Measurements from ENCODE around the gene CD81.

The CD81 gene

DNA sequence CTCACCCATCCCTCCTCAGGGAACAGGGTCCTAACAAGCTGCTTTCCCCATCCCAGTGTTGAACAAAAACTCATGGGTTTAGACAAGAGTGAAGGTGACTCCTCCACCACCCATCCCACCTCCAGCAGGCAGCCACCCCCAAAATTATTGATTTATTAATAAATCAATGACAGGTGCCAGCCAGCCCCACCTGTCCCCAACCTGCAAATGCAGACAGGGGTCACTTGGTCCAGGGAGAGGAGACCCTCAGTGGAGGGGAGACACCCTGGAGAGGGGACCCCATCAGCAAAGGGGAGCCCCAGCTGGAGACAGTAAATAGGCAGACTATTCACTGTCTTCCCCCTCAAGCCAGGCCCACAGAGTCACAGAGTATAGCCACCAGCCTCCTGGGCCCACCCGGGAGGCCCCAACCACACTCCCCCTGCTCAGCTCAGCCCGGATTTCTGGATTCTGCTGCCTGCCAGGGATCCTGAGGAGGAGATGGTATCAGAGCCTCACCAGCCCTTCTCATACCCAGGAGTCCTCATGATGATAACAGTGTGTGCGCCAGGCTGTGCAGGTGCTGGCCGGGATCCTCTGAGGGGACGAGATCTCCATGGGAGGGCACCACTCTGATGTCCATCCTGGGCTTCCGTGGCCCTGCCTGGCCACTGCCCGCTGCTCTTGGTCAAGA is 8.8 kb upstream of the CD81 start:
- no peak overlapping the region for H3K9ac ChIP-seq (ENCODE audit: low read depth, low read length, poor library complexity, severe bottlenecking)
- no peaks in the 10 kb centered on the region for H4K20me1 ChIP-seq (ENCODE audit: insufficient read depth, low read length, poor library complexity, severe bottlenecking)
- no peaks in the 10 kb centered on the region for H3F3A ChIP-seq (ENCODE audit: low read depth)
- H3K9me2 ChIP-seq (replicated peaks; ENCODE audit: low read depth, low read length): no peaks in the 10 kb centered on the region
- TF ChIP-seq EZH2phosphoT487 (IDR thresholded peaks at IDR 0.05; ENCODE audit: borderline replicate concordance): no peak
- TF ChIP-seq, protein P1, sequence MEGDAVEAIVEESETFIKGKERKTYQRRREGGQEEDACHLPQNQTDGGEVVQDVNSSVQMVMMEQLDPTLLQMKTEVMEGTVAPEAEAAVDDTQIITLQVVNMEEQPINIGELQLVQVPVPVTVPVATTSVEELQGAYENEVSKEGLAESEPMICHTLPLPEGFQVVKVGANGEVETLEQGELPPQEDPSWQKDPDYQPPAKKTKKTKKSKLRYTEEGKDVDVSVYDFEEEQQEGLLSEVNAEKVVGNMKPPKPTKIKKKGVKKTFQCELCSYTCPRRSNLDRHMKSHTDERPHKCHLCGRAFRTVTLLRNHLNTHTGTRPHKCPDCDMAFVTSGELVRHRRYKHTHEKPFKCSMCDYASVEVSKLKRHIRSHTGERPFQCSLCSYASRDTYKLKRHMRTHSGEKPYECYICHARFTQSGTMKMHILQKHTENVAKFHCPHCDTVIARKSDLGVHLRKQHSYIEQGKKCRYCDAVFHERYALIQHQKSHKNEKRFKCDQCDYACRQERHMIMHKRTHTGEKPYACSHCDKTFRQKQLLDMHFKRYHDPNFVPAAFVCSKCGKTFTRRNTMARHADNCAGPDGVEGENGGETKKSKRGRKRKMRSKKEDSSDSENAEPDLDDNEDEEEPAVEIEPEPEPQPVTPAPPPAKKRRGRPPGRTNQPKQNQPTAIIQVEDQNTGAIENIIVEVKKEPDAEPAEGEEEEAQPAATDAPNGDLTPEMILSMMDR (conservative IDR thresholded peaks at IDR 0.05; ENCODE audit: low read length): no peak
- H3K4me3 ChIP-seq (ENCODE audit: low read length, poor library complexity, severe bottlenecking): no peak overlapping the region
- no peak overlapping the region for H2AFZ ChIP-seq (ENCODE audit: low read length)
- H3K9me3 ChIP-seq (ENCODE audit: insufficient read depth, low read depth, low read length): no peaks in the 10 kb centered on the region
- no peaks in the 10 kb centered on the region for H3K79me2 ChIP-seq (ENCODE audit: insufficient read depth, low read length)
- no peaks in the 10 kb centered on the region for H3K27me3 ChIP-seq (ENCODE audit: insufficient read depth, low read length, poor library complexity, severe bottlenecking)
- no peaks in the 10 kb centered on the region for H3K36me3 ChIP-seq (ENCODE audit: insufficient read depth, low read length)
- no peaks in the 10 kb centered on the region for H3K4me1 ChIP-seq (ENCODE audit: insufficient read depth, low read length, poor library complexity, severe bottlenecking)
- no peak overlapping the region for H3K4me2 ChIP-seq (ENCODE audit: low read depth, low read length, poor library complexity, severe bottlenecking)

DNA sequence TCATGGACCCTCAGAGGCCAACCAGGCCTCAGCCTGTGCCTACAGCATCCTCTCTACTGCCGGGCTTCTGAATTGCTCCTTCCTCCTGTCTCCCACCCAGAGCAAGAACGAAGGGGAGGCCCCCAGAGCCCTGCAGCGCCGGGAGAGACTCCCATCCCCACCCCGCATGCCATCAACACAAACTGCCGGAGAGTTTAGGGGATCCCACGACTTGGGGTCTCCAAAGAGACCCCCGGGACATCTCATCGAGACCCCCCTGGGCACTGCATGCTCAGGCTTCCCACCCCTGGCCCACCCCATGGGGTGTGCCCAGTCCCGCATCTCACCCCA is 8.3 kb upstream of the CD81 start:
- H3K9me3 ChIP-seq (ENCODE audit: insufficient read depth, low read depth, low read length): no peaks in the 10 kb centered on the region
- H3K36me3 ChIP-seq (ENCODE audit: insufficient read depth, low read length): no peaks in the 10 kb centered on the region
- no peak overlapping the region for H3K9ac ChIP-seq (ENCODE audit: low read depth, low read length, poor library complexity, severe bottlenecking)
- no peaks in the 10 kb centered on the region for H4K20me1 ChIP-seq (ENCODE audit: insufficient read depth, low read length, poor library complexity, severe bottlenecking)
- H3K27me3 ChIP-seq (ENCODE audit: insufficient read depth, low read length, poor library complexity, severe bottlenecking): no peaks in the 10 kb centered on the region
- TF ChIP-seq, protein P1 (conservative IDR thresholded peaks at IDR 0.05; ENCODE audit: low read length): no peak
- TF ChIP-seq EZH2phosphoT487 (IDR thresholded peaks at IDR 0.05; ENCODE audit: borderline replicate concordance): no peak
- H3K4me1 ChIP-seq (ENCODE audit: insufficient read depth, low read length, poor library complexity, severe bottlenecking): no peaks in the 10 kb centered on the region
- no peaks in the 10 kb centered on the region for H3K79me2 ChIP-seq (ENCODE audit: insufficient read depth, low read length)
- no peak overlapping the region for H2AFZ ChIP-seq (ENCODE audit: low read length)
- H3F3A ChIP-seq (ENCODE audit: low read depth): no peaks in the 10 kb centered on the region
- no peak overlapping the region for H3K4me3 ChIP-seq (ENCODE audit: low read length, poor library complexity, severe bottlenecking)
- no peaks in the 10 kb centered on the region for H3K9me2 ChIP-seq (replicated peaks; ENCODE audit: low read depth, low read length)
- H3K4me2 ChIP-seq (ENCODE audit: low read depth, low read length, poor library complexity, severe bottlenecking): no peak overlapping the region

GRCh38 chr11:2369320-2369719 is 7.8 kb upstream of the CD81 start:
- H3K27me3 ChIP-seq (ENCODE audit: insufficient read depth, low read length, poor library complexity, severe bottlenecking): no peaks in the 10 kb centered on the region

GRCh38 chr11:2369896-2370295 is 7.2 kb upstream of the CD81 start:
- Histone ChIP-seq H3K4me3 (ENCODE audit: low read length, poor library complexity, severe bottlenecking) (no peak overlapping the region), H3K9ac (ENCODE audit: low read depth, low read length, poor library complexity, severe bottlenecking) (no peak overlapping the region), H4K20me1 (ENCODE audit: insufficient read depth, low read length, poor library complexity, severe bottlenecking) (no peaks in the 10 kb centered on the region), H3K4me2 (ENCODE audit: low read depth, low read length, poor library complexity, severe bottlenecking) (no peak overlapping the region), H3K79me2 (ENCODE audit: insufficient read depth, low read length) (no peaks in the 10 kb centered on the region), H3K4me1 (ENCODE audit: insufficient read depth, low read length, poor library complexity, severe bottlenecking) (no peaks in the 10 kb centered on the region), H3K9me3 (ENCODE audit: insufficient read depth, low read depth, low read length) (no peaks in the 10 kb centered on the region), H3F3A (ENCODE audit: low read depth) (no peaks in the 10 kb centered on the region), H3K9me2 (replicated peaks; ENCODE audit: low read depth, low read length) (no peaks in the 10 kb centered on the region), H3K36me3 (ENCODE audit: insufficient read depth, low read length) (no peaks in the 10 kb centered on the region), H3K27me3 (ENCODE audit: insufficient read depth, low read length, poor library complexity, severe bottlenecking) (no peaks in the 10 kb centered on the region), H2AFZ (ENCODE audit: low read length) (no peak overlapping the region)
- TF ChIP-seq EZH2phosphoT487 (IDR thresholded peaks at IDR 0.05; ENCODE audit: borderline replicate concordance): no peak
- TF ChIP-seq, protein P1 (conservative IDR thresholded peaks at IDR 0.05; ENCODE audit: low read length): no peak

More at GRCh38 chr11:2369320-2369719, 7.8 kb upstream of the CD81 start:
- no peak overlapping the region for H3K9ac ChIP-seq (ENCODE audit: low read depth, low read length, poor library complexity, severe bottlenecking)
- H3K4me1 ChIP-seq (ENCODE audit: insufficient read depth, low read length, poor library complexity, severe bottlenecking): no peaks in the 10 kb centered on the region
- TF ChIP-seq EZH2phosphoT487 (IDR thresholded peaks at IDR 0.05; ENCODE audit: borderline replicate concordance): no peak
- H3K79me2 ChIP-seq (ENCODE audit: insufficient read depth, low read length): no peaks in the 10 kb centered on the region
- H2AFZ ChIP-seq (ENCODE audit: low read length): no peak overlapping the region
- H3K9me2 ChIP-seq (replicated peaks; ENCODE audit: low read depth, low read length): no peaks in the 10 kb centered on the region
- no peaks in the 10 kb centered on the region for H4K20me1 ChIP-seq (ENCODE audit: insufficient read depth, low read length, poor library complexity, severe bottlenecking)
- no peaks in the 10 kb centered on the region for H3K9me3 ChIP-seq (ENCODE audit: insufficient read depth, low read depth, low read length)
- no peaks in the 10 kb centered on the region for H3F3A ChIP-seq (ENCODE audit: low read depth)
- no peak overlapping the region for H3K4me2 ChIP-seq (ENCODE audit: low read depth, low read length, poor library complexity, severe bottlenecking)
- H3K4me3 ChIP-seq (ENCODE audit: low read length, poor library complexity, severe bottlenecking): no peak overlapping the region
- no peaks in the 10 kb centered on the region for H3K36me3 ChIP-seq (ENCODE audit: insufficient read depth, low read length)

Measured in Loucy (cell line).